Esophagus muscularis mucosa (tissue), 4 donors: ENCODE results near the gene KNL1. TPM values are rescaled to one million over a fixed set of nuclear protein-coding genes. Genes with fewer than 3 reads are reported as not detected.

ENCODE experiments used
- DNase-seq: peaks from one replicate; pipeline ENCODE4 v3.0.0-alpha.2; 2017; ENCODE audit errors: extremely low spot score
- H3K27ac ChIP-seq, 4 donors: fragments of 200-600 bp; sonication (generic); replicated peaks in 1 of 4; 1 replicate in 3 of 4; 2 replicates in 1 of 4; pipeline ENCODE4 v1.5.1; 2016 to 2019; ENCODE audit warnings: mild to moderate bottlenecking in 1 of 4
- H3K27me3 ChIP-seq, 4 donors: fragments of 200-600 bp; sonication (generic); one replicate each; pipeline versions ENCODE4 v1.5.1 to v1.6.0; 2016 to 2019
- H3K36me3 ChIP-seq, 4 donors: fragments of 200-600 bp; sonication (generic); one replicate each; pipeline ENCODE4 v1.5.1; 2016 to 2019
- H3K4me1 ChIP-seq, 4 donors: fragments of 200-600 bp; sonication (generic); one replicate each; pipeline ENCODE4 v1.5.1; 2016 to 2019
- H3K4me3 ChIP-seq, 4 donors: fragments of 200-600 bp; sonication (generic); 1 replicate in 2 of 4; 2 replicates in 2 of 4; pipeline ENCODE4 v1.5.1; 2016 to 2019; ENCODE audit warnings: mild to moderate bottlenecking in 4 of 4, moderate library complexity in 1 of 4
- H3K9me3 ChIP-seq, 4 donors: fragments of 200-600 bp; sonication (generic); 1 replicate in 3 of 4; 2 replicates in 1 of 4; pipeline ENCODE4 v1.5.1; 2016 to 2019
- EP300 ChIP-seq: sonication (generic); formaldehyde crosslinking; IDR thresholded peaks from one replicate; pipeline ENCODE4 v1.6.1; 2017; ENCODE audit warnings: antibody characterized with exemption
- POLR2A ChIP-seq: fragments of 450-650 bp; IDR thresholded peaks from one replicate; pipeline ENCODE4 v1.6.1; 2017; ENCODE audit warnings: antibody characterized with exemption, moderate library complexity, mild to moderate bottlenecking, low read depth
- POLR2AphosphoS5 ChIP-seq, 2 donors: sonication (generic); formaldehyde crosslinking; IDR thresholded peaks; one replicate each; pipeline ENCODE4 v1.6.1; 2017; ENCODE audit warnings: antibody characterized with exemption in 2 of 2
- WGBS: methylation state at CpG from one replicate; pipeline ENCODE4 v1.1.5; 2018; 5-methylcytosine and 5-hydroxymethylcytosine counted together
- intact Hi-C: fragments of 100-400 bp; cut with DNase I; formaldehyde crosslinking; loops from one replicate; pipeline ENCODE4 v1.15.1; 2023
- total RNA-seq, 4 donors: library from RNA; depleted of rRNA; stranded (reverse); fragments of >200 nt; gene quantifications; one replicate each; pipeline versions ENCODE4 v1.1.0 to v1.2.1, GENCODE V29; 2016
- TF ChIP-seq, protein P1 (sequence below), 3 experiments: fragments of 200-600 bp in 2 of 3; fragments of 450-650 bp in 1 of 3; sonication (generic) in 2 of 3; IDR thresholded peaks; one replicate each; pipeline ENCODE4 v1.5.1; 2017 to 2019; ENCODE audit warnings: antibody characterized with exemption in 3 of 3, mild to moderate bottlenecking in 2 of 3, moderate library complexity in 1 of 3

KNL1 gene
- total RNA-seq, 4 donors from 2014 or later: 0.06 to 0.63 (median 0.17) TPM; not detected in 1

DNA sequence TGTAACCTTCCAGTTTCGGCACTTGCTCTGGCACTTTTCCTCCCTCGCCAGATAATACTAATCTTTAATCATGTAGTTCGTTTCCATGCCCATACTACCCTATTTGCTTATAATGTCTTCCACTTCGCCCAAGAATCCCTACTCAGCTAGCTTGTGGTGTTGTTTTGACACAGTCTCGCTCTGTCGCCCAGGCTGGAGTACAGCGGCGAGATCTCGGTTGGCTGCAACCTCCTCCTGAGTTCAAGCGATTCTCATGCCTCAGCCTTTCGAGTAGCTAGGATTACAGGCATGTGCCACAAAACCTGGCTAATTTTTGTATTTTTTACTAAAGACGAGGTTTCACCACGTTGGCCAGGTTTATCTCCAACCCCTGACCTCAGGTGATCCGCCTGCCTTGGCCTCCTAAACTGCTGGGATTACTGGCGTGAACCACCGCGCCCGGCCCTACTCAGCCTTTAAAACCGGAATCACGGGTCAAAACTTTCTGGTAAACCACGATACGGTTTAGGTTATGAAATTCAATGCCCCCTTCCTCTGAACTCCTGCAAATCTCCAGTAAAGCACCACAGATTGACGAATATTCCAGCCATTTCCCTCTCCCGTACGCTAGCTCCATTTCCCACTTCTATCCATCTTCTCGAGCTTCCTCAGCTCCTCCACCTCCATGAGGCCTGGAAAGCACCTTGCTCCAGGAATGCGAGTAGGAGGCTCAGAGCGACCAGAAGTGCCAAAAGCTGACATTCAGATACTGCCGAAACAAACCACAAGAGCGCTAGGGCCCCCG is 100.0 kb downstream of the KNL1 start:
- Histone ChIP-seq H3K9me3 (no peaks in the 10 kb centered on the region), H3K4me3 (peak overlapping the region; percentile 70 to 99 (median 84)), H3K36me3 (peaks cover 4 to 24% (median 12%) of the 10 kb centered on the region in 4 donors), H3K4me1 (peaks cover 18 to 23% (median 22%) of the 10 kb centered on the region in 4 donors), H3K27ac (peak overlapping the region; percentile 95 to 100 (median 98)), H3K27me3 (no peaks in the 10 kb centered on the region)
- no peak for DNase-seq
- 41% methylated on average over 28 of the region's 31 CpGs for WGBS
- intact Hi-C loops: loop anchor here (2.0 to 5.0 kb wide), 3 partner anchors 63 to 201 kb away; partner anchors contain the start of genes KNL1, RMDN3 and VPS18
- no peak for TF ChIP-seq POLR2A
- TF ChIP-seq POLR2AphosphoS5 (IDR thresholded peaks at IDR 0.05): no peak
- no peak for TF ChIP-seq EP300

DNA sequence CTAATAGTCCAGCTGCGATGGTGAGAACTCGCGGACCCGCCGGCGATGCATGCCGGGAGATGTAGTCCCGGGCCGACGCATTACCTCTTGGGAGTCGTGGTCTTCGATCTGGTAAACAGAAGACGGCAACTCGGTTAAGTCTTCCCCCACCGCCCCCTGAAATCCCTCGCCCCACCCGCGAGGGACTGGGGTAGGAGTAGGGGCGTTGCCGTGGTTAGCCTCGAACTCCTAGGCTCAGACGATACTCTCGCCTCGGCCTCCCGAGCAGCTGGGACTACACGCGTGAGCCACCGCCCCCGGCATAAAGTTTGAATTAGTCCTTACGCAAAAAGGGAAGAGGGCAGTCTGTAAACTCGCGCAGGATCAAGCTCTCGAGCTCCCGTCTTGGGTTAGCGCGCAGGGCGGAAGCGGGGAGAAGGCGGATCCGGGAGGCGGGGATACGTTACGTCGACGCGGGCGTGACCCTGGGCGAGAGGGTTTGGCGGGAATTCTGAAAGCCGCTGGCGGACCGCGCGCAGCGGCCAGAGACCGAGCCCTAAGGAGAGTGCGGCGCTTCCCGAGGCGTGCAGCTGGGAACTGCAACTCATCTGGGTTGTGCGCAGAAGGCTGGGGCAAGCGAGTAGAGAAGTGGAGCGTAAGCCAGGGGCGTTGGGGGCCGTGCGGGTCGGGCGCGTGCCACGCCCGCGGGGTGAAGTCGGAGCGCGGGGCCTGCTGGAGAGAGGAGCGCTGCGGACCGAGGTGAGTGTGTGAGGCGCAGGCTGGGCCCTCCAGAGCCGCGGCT is 100.8 kb downstream of the KNL1 start, which contains the start of gene RAD51:
Gene RAD51, plus strand, starts transcription at position 487 of the 781 bp plus-strand sequence. CDS start 3,585 bp downstream, outside the sequence.
- Histone ChIP-seq H3K4me3 (peak within 1 kb of the TSS; percentile 70 to 99 (median 84)), H3K4me1 (peaks cover 18 to 23% (median 22%) of the 10 kb centered on the region in 4 donors), H3K9me3 (no peaks in the 10 kb centered on the region), H3K36me3 (peaks cover 4 to 18% (median 12%) of the 10 kb centered on the region in 4 donors), H3K27me3 (no peaks in the 10 kb centered on the region), H3K27ac (peak within 1 kb of the TSS; percentile 95 to 100 (median 98))
- intact Hi-C loops: loop anchor here (2.0 to 5.0 kb wide), 3 partner anchors 62 to 200 kb away; partner anchors contain the start of genes KNL1, RMDN3 and VPS18
- TF ChIP-seq, protein P1, sequence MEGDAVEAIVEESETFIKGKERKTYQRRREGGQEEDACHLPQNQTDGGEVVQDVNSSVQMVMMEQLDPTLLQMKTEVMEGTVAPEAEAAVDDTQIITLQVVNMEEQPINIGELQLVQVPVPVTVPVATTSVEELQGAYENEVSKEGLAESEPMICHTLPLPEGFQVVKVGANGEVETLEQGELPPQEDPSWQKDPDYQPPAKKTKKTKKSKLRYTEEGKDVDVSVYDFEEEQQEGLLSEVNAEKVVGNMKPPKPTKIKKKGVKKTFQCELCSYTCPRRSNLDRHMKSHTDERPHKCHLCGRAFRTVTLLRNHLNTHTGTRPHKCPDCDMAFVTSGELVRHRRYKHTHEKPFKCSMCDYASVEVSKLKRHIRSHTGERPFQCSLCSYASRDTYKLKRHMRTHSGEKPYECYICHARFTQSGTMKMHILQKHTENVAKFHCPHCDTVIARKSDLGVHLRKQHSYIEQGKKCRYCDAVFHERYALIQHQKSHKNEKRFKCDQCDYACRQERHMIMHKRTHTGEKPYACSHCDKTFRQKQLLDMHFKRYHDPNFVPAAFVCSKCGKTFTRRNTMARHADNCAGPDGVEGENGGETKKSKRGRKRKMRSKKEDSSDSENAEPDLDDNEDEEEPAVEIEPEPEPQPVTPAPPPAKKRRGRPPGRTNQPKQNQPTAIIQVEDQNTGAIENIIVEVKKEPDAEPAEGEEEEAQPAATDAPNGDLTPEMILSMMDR (IDR thresholded peaks at IDR 0.05): peak in 1 of 3 experiments; percentile 13
- TF ChIP-seq EP300: no peak
- peak; percentile 12 for TF ChIP-seq POLR2A
- TF ChIP-seq POLR2AphosphoS5 (IDR thresholded peaks at IDR 0.05): peak; percentile 75 to 94
- WGBS: under 1% methylated on average over 43 of the region's 81 CpGs
- DNase-seq: peak; percentile 97

DNA sequence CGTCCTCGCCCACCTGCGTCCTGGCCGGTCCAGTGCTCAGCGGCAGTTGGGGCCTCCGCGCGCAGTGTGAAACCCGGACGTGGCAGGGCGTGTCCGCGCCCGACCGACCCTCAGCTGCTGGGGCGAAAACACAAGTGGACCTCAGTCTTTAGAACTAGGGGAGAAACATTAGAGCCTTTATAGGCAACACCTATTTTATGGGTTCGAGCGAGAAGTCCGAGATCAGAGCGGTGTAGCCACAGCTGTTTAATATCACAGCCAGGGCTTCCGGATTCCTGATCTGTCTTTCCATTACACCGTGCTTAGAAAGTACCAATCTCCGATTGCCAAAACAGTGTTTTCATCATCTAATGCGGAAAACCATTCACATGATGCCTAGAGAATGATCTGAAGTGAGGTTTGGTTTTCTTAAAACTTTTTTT is 101.4 kb downstream of the KNL1 start:
- H3K27ac ChIP-seq: peak overlapping the region; percentile 95 to 100 (median 98)

DNA sequence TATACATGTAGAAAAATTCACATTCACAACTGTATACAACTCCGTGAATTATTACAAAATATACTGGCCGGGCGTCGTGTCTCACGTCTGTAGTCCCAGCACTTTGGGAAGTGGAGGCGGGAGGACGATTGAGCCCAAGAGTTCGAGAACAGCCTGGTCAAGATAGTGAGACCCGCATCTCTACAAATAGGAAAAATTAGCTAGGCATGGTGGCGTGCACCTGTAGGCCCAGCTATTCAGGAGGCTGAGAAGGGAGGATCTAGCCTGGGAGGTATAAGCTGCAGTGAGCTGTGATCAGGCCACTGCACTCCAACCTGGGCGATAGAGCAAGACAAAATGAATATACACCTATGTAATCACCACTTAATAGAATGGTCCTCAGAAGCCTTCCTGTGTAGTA is 102.2 kb downstream of the KNL1 start:
- Histone ChIP-seq H3K4me3 (no peak overlapping the region), H3K9me3 (no peaks in the 10 kb centered on the region), H3K4me1 (peaks cover 18 to 23% (median 22%) of the 10 kb centered on the region in 4 donors), H3K27ac (no peak overlapping the region), H3K27me3 (no peaks in the 10 kb centered on the region), H3K36me3 (peaks cover 4 to 18% (median 12%) of the 10 kb centered on the region in 4 donors)
- TF ChIP-seq EP300: no peak
- intact Hi-C loops: no loop called here
- 90% methylated on average over 11 of the region's 11 CpGs for WGBS
- DNase-seq: no peak

More for the DNA sequence above, 101.4 kb downstream of the KNL1 start:
- Histone ChIP-seq H3K4me3 (peak overlapping the region; percentile 70 to 99 (median 84)), H3K36me3 (peaks cover 4 to 18% (median 12%) of the 10 kb centered on the region in 4 donors), H3K9me3 (no peaks in the 10 kb centered on the region), H3K4me1 (peaks cover 18 to 23% (median 22%) of the 10 kb centered on the region in 4 donors), H3K27me3 (no peaks in the 10 kb centered on the region)
- TF ChIP-seq POLR2A: no peak
- no peak for TF ChIP-seq EP300
- no peak for TF ChIP-seq POLR2AphosphoS5 (IDR thresholded peaks at IDR 0.05)
- TF ChIP-seq, protein P1 (IDR thresholded peaks at IDR 0.05): no peak
- no peak for DNase-seq
- 0% methylated on average over 11 of the region's 24 CpGs for WGBS
- intact Hi-C loops: loop anchor here (2.0 kb wide), 1 partner anchor 199 kb away; the partner anchor contains the start of gene VPS18

DNA sequence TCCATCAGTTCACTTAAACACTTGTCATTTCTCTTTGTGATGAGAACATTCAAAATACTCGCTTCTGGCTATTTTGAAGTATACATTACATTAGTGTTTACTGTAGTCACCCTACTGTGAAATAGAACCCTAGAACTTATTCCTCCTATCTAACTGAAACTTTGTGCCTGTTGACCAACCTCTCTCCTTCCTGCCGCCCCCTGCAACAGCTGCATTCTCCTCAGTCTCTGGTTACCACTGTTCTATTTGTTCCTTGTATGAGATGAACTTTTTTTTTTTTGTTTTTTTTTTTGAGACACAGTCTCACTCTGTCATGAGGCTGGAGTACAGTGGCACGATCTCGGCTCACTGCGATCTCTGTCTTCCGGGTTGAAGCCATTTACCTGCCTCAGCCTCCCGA is 103.9 kb downstream of the KNL1 start:
- peaks cover 0 to 4% (median 0%) of the 10 kb centered on the region in 4 donors for H3K36me3 ChIP-seq
- no peak overlapping the region for H3K27ac ChIP-seq
- TF ChIP-seq EP300: no peak
- TF ChIP-seq POLR2A: no peak
- TF ChIP-seq POLR2AphosphoS5 (IDR thresholded peaks at IDR 0.05): no peak
- TF ChIP-seq, protein P1 (IDR thresholded peaks at IDR 0.05): no peak
- H3K4me1 ChIP-seq: peaks cover 18 to 23% (median 22%) of the 10 kb centered on the region in 4 donors
- WGBS: 96% methylated on average over 7 of the region's 7 CpGs
- H3K27me3 ChIP-seq: no peaks in the 10 kb centered on the region
- DNase-seq: no peak
- no peaks in the 10 kb centered on the region for H3K9me3 ChIP-seq
- H3K4me3 ChIP-seq: no peak overlapping the region
- intact Hi-C loops: no loop called here
